Stimulated activated CD4-positive, alpha-beta T cell treated with anti-CD3 and anti-CD28 coated beads, Interleukin-4, amount 100 ng/mL, for 48 hours (primary cell): ENCODE measurements around the gene NELFCD.
"Not testable (repeated sequence)": the region's sequence is repeated elsewhere in the genome, so short reads cannot be mapped to it uniquely, and the experiment has no call there.

Source experiments
- DNase-seq, 2 donors: peaks; one replicate each; pipeline ENCODE4 v3.0.0-alpha.2; 2020; ENCODE audit warnings: low read depth in 2 of 2

NELFCD gene

GRCh38 chr20:59008715-59009336, 27.8 kb downstream of the NELFCD start:
- no peak for DNase-seq

GRCh38 chr20:59010321-59010994, 29.4 kb downstream of the NELFCD start:
- DNase-seq: no peak

DNA sequence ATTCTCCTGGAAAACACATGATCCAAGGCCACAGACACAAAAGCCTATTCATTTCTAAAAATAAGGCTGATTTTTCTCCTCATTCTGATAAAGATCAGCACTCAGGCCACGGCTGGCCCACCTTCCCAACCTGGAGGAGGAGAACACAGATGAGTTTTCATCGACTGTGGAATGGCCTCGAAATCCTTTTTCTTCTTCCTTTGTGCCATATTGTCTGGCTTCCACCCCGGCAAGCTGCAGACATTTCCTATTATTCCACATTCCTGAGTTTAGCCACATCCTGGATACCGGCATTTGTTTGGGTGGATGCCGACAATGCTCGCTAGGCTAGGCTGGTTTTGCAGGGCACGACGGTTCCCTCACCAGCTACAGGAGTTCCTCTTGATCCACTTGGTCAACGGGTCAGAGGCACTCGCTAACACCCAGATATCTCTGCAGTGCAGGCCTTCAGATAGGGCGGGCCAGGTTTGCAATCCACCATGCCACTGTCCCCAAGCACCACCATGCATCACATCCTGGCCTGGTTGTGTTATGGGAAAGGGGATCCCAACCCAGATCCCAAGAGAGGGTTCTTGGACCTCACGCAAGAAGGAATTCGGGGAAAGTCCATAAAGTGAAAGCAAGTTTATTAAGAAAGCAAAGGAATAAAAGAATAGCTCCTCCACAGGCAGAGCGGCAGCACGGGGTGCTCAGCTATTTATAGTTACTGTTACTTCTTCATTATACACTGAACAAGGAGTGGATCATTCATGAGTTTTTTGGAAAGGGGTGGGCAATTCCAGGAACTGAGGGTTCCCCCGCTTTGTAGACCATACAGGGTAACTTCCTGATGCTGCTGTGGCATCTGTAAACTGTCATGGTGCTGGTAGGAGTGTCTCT, 30.2 kb downstream of the NELFCD start:
- DNase-seq: no peak

DNA sequence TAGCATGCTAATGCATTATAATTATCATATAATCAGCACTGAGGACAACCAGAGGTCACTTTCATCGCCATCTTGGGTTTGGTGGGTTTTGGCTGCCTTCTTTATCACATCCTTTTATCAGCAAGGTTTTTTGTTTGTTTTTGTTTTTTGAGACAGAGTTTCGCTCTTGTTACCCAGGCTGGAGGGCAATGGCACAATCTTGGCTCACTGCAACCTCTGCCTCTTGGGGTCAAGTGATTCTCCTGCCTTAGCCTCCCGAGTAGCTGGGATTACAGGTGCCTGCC, 30.8 kb downstream of the NELFCD start:
- not testable (repeated sequence) for DNase-seq

DNA sequence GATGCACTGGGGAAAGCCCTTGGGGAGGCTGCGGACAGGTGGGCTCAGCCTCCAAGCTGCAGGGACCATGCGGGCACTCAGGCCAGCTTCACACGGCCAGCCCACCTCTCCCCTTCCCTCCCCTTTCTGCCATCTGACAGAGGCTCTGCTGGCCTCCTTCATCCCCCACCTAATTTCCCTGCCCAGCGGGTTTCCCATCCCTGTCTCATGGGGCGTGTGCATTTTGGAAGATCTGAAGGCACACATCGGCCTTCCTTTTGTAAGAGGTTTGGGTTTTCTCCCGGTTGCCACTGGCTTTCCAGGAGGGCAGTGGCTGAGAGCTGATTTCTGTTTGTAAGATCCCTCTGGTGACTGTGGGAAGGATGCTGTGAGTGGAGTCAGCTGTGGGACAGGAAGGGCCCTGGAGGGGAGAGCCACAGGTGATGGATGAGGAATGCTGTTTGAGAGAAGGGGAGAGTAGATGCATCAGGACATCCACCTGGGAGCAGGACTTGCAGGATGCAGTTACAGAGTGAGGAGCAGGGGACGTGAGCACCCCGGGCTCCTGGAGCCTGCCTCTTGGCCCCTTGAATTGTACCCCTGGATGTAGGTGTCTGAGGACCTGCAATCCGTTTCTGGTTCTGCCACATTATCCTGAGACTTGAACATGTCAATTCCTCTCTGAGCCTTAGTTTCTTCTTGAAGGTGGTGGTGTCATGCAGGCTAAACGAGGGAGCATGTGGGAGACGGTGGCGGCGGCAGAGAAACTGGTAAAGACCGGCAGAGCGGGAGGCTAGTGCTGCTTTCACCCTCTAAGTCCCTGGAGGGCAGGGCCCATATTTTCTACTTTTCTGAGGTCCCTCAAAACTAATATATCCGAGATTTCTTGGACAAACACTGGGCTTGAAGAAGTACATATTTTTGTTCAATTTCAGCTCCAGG, 32.2 kb downstream of the NELFCD start:
- DNase-seq: no peak

- DNase-seq: no peak
These were observed 33.0 kb downstream of the NELFCD start for GRCh38 chr20:59013959-59014608.

DNA sequence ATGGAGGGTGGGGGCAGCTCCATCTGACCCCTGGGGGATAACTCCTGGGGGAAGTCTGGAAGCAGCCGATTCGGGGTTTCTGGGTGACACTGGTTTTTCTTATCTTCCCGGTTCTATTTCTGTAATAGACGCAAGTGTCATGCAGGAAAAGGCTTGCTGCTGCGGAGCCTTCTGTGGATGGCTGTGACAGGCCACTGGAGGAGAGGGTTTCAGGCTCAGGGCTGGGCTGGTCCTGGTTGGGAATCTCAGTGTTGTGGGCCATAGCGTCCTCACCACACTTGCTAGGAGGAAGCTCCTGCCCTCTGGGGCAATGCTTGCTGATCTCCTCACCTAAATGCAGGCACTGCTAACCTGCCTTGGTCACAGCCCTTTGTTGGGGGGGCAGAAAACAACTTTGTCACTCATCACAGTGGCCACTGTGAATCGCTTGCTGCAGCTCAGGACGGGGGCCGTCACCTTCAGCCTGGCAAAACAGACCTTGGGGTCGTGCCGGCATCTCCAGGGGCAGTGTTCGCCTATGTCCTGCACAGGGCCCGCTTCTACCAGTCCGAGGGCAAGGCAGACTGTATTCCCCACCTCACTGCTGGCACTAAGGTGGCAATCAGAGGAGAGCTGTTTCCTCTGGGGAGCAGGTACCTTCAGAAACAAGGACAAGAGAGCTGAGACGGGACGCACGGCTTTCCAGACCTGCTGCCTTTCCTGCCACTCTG, 33.8 kb downstream of the NELFCD start:
- DNase-seq: no peak

DNA sequence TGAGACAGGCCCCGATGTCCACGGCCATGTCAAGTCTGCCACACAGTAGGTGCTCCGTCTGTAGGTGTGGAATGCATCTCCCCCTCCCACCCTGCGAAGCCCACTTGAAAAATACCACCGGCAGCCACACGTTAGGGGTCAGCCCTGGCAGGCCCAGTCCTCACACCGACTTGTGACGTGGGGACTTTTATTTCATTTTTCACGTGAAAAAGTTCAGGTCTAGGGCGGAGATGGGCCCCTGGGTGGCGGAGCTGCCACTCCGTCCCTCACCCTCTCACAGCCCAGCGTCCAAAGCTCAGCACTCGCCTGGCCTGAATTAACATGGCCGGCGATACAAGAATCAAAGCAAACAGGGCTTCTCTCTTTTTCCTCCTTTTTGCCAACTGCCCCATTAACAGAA, 34.4 kb downstream of the NELFCD start:
- no peak for DNase-seq

- no peak for DNase-seq
These were observed 35.0 kb downstream of the NELFCD start for GRCh38 chr20:59015812-59016711.

DNA sequence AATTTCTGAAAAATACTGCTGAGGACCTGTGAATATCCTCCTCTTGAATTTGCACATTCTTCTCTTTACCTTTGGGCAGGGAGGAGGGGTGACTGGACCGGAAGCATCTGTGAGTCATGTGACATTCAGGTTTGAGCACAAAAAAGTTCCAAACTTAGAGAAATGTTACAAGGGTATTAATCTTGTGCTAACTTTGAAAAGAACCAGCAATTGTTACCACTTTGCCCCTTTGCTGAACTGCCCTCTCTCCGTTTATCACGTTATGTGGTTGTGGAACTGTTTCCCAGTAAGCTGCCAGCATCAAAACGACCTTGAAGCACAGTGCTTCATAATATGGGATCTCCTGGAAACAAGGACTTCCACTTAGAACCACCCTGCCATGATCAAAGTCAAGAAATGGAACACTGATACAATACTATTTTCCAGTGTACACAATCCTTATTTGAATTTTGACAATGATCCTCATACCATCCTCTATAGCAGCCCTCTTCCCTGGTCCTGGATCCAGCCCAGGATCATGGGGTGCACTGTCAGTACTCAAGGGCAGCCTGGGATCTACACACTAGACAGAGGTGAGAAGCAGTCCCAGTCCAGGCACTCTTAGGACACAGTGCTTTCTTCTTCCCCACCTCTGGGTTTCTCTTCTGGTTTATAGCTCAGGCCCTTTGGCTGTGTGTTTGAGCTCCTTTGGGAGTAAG, 35.9 kb downstream of the NELFCD start:
- DNase-seq: no peak

DNA sequence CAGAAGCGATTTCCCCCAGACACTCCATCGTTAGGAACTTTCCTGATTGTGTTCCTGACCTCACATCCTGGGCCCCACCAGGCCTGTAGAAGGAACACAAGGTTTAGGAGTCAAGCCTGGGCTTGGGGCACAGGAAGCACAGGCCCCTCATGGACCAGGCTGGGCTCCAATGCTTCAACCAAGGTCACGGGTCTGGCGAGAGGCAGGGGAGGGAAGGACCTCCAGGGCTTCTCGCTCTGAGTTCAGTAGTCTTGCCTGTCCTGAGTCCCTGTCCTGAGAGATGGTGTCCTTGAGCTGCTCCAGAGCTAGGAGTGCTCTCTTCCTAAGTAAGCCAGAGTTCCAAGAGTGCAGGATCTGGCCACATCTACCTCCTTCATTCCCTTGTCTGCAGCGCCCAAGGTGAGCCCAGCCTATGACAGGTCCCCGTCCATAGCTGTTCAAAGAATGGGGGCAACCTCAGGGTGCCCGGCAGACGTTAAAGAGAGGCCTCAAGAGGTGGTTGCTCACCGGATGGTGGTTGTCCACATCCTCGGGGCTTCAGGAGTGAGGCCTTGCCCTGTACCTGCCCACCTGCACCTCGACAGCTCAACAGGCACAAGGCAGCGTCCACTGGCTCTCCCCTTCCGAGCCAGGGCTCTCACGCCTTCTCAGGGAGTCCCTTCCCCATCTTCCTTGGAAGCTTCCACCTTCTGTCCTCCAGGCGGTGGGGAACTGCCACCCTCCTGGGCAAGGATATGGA, 36.6 kb downstream of the NELFCD start:
- no peak for DNase-seq

DNA sequence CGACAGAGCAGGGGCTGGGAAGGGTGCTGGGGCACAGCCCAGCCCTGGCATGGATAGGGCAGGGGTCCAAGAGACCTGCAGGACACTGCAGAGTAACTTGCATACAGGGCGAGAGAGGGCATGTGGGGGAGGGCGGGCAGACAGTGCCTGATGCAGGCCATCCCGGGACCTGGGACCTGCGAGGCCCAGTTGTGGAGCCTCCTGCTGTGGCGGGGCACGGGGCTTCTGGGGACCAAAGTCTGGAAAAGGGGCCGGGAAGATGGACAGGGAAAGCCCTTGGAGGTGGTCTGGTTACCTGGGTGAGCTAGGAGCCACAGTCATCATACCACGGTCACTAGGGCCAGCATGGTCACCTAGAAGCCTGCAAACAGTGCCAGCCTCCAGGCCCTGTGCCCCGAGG, 37.8 kb downstream of the NELFCD start:
- DNase-seq: no peak

GRCh38 chr20:59019217-59019616, 38.2 kb downstream of the NELFCD start, which contains the start of gene TUBB1:
Gene TUBB1, plus strand, starts transcription at chr20:59019429. Its CDS starts 94 bp downstream, at chr20:59019523.
- no peak for DNase-seq

- no peak for DNase-seq
These were observed 40.0 kb downstream of the NELFCD start for GRCh38 chr20:59020938-59021551.

GRCh38 chr20:59022754-59023153, 41.7 kb downstream of the NELFCD start:
- no peak for DNase-seq

DNA sequence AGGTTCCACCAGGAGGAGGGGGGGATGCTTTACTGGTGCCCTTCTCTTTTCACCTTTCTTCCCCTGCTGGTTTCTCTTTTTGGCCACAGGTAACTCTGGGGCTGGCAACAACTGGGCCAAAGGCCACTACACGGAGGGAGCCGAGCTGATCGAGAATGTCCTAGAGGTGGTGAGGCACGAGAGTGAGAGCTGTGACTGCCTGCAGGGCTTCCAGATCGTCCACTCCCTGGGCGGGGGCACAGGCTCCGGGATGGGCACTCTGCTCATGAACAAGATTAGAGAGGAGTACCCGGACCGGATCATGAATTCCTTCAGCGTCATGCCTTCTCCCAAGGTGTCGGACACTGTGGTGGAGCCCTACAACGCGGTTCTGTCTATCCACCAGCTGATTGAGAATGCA, 42.6 kb downstream of the NELFCD start:
- no peak for DNase-seq

- no peak for DNase-seq
These were observed 43.1 kb downstream of the NELFCD start for GRCh38 chr20:59024111-59024530.

GRCh38 chr20:59025086-59025485, 44.0 kb downstream of the NELFCD start:
- DNase-seq: no peak
